Left renal cortex interstitium (tissue), 4 donors: ENCODE measurements around the gene CHAD. TPM values are rescaled to one million over a fixed set of nuclear protein-coding genes. Genes with fewer than 3 reads are reported as not detected.

Experiments used
- DNase-seq, 4 donors: peaks; one replicate each; pipeline ENCODE4 v3.0.0-alpha.2; 2013; ENCODE audit warnings: low read depth in 4 of 4, low spot score in 2 of 4, missing footprints in 1 of 4
- polyA plus RNA-seq, 4 donors: library from polyadenylated mRNA; unstranded; fragments of 120-200 nt; gene quantifications; one replicate each; pipeline ENCODE4 v1.2.1, GENCODE V29; 2013; ENCODE audit not compliant: insufficient read length in 4 of 4

CHAD gene
- polyA plus RNA-seq, 4 donors, result 0.68 to 5.6 (median 2.4) TPM

GRCh38 chr17:50460831-50461526 lies 7.7 kb downstream of the CHAD start:
- no peak for DNase-seq

- no peak for DNase-seq
These were observed 8.9 kb downstream of the CHAD start for GRCh38 chr17:50459756-50460155.

DNA sequence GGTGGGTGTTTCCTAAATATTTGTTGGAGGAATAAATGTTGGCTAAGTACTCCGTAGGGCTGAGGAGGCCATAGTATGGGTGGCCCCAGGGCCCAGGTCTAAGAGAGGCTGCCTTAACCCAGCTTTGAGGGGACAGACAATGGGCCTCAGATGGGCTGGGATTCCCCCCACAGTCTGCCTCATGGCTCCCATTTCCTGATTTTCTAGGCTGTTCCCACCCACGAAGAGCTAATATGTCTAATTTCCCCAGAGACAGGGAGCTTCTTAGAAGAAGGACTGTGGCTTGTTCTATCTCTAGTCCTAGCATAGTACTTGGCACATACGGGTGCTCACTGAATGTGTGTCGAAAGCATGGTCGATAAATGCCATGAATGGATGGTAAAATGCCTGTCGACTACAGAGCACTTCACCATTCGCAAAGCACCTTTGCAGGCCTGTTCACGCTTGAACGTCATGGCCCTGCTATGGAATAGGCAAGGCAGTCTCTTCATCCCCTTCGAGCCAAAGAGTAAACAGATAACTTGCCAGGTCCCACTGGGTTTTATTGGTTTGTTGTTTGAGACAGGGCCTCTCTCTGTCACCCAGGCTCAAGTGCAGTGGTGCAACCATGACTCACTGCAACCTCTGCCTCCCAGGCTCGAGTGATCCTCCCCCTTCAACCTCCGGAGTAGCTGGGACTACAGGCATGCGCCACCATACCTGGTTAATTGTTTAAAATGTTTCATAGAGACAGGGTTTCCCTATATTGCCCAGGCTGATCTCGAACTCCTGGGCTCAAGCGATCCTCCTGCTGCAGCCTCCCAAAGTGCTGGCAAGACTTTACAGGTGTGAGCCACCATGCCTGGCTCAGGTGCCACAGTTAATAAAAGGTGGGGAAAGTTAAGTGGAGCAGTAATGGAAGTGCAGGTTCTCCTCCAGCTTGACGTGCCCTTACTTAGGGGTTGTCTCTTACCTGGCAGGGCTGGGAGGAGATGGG lies 9.7 kb downstream of the CHAD start:
- no peak for DNase-seq

DNA sequence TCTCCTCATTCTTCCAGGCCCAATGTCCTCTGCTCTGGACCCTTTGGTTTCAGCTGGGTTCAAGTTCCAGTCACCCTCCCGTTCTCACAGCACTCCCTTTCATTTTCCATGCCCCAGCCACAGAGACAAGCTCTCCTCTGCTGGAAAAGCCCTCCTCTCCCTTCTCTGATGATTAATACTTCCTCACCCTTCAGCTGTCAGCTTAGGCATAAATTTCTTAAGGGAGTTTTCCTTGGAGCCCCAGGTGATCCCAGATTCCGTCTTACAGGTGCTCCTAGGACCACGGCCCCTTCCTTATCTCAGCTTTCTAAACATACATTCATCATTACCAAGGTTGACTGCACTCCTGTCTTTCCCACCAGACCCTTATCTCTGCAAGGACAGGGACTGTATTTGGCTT lies 10.4 kb downstream of the CHAD start:
- no peak for DNase-seq

DNA sequence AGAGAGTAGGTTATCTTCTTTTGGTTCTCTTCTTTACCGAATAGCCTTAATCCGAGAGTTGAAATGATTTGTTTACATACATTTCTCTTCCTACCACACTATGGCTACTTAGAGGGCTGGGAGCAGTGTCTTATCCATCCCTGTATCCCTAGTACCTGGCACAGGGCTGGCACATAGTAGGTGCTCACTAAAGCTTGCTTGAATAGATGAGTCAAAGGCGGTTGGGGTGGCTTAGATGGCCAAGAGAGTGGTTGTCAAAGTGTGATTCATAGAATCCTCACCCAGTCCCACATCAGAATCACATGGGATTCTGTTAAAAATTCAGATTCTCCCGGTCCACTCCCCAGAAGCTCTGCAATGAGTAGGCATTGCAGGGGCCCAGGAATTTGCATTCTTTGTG lies 11.1 kb downstream of the CHAD start:
- no peak for DNase-seq

DNA sequence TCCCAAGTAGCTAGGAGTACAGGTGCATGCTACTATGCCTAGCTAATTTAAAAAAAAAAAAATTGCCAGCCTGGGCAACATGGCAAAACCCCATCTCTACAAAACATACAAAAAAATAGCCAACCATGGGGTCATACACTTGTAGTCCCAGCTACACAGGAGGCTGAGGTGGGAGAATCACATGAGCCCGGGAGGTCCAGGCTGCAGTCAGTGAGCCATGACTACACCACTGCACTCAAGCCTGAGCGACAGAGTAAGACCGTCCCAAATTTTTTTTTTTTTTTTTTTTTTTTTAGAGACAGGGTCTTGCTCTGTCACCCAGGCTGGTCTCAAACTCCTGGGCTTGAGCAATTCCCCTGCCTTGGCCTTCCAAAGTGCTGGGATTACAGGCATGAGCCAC lies 14.8 kb downstream of the CHAD start:
- no peak for DNase-seq

- DNase-seq, result no peak
These were observed 15.9 kb downstream of the CHAD start for GRCh38 chr17:50452630-50453300.

GRCh38 chr17:50451943-50452629 lies 16.6 kb downstream of the CHAD start:
- DNase-seq, result no peak

GRCh38 chr17:50448643-50449042 lies 20.0 kb downstream of the CHAD start:
- no peak for DNase-seq

DNA sequence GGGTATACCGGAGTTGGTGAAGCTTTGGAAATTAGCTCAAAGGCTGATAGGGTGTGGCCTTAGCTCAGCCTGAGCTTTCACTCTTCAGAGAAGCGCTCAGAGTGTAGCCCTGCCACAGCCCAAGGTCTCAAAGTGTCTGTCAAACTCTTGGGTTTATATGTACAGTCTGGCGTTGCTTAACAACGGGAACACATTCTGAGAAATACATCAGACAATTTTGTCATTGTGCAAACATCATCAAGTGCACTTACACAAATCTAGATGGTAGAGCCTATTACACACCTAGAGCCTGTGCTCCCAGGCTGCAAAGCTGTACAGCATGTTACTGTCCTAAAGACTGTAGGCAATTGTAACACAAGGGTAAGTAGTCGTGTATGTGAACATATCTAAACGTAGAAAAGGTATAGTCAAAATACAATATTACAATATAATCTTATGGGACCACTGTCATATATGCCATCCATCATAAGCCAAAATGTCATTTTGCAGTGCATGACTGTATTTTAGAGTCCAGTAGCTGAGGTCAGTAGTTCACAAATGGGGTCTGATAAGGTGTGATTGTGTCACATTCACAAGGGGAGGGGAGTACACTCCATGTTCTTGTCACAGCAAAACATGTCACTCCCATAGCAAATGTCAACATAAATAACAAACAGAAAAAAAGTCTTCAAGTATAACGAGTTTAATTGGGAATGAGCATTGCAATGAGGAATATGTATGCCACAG lies 20.6 kb downstream of the CHAD start:
- no peak for DNase-seq

DNA sequence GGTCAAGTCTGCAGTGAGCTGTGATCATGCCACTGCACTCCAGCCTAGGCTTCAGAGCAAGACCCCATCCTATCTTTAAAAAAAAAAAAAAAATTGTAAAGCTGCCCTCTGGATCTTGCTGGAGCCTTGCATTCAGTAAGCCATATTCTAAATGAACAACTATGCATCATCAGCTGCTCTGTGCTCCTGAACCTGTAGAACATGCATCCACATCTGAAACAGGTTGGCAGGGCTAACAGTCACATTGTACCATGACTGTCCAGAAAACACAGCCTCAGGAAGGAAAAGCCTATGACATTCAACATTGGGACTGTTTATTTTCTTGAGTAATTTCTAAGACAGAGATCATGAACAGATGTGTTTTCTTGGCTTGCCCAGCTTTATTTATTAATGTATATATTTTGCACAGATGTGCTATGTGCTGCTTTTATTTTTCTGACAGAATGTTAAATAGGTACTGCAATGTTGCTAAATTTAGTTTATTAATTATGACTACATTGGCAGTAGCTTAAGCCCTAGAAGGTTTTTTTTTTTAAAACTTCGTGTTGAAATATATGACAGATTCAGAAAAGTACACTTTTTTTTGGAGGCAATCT lies 22.9 kb downstream of the CHAD start:
- DNase-seq, result no peak

- no peak for DNase-seq
These were observed 23.6 kb downstream of the CHAD start for GRCh38 chr17:50444841-50445715.

- no peak for DNase-seq
These were observed 25.1 kb downstream of the CHAD start for GRCh38 chr17:50443505-50443974.

GRCh38 chr17:50440838-50441829 lies 27.5 kb downstream of the CHAD start:
- no peak for DNase-seq

DNA sequence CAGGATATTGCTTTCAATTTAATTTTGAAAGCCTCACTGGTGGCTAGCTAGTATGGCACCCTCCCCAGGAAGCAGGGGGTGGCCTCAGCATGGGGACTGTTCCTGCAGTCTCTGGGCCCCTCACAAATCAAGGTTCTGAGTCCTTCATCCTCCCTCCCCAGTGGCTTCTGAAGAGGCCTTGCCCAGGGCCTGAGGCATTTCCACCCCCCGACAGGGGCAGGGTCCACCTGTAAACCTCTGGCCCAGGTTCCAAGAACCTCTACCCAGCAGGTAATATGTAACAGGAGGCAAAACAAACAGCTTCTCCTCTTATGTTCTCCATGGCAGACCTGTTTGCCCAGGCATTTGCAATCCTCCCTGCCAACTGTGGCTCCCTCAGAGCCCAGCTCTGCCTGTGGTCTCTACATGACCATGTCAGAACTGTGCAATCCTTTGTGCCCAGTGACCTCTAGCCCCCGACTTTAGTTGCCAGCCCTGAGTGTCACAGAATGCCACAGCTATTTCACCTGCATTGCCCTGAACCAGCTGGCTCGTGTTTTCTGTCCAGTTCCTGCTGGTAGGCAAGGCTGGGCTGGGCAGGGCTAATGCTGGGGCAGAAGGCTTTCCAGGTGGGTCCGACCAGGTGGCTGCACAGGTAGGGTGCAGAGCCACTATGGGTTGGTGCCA lies 28.4 kb downstream of the CHAD start:
- no peak for DNase-seq

DNA sequence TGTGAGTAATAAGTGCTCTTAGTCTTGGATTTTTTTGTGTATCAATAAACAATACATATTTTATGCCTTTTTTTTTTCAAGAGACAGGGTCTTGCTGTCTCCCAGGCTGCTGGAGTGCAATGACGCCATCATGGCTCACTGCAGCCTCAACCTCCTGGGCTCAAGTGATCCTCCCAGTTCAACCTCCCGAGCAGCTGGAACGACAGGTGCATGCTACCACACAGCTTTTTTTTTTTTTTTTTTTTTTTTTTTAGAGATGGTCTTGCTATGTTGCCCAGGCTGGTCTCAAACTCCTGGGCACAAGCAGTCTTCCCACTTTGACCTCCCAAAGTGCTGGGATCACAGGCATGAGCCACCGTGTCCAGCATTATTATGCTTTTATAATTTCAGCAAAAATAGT lies 29.7 kb downstream of the CHAD start:
- DNase-seq, result no peak

GRCh38 chr17:50437409-50437808 lies 31.3 kb downstream of the CHAD start:
- no peak for DNase-seq
